ENCODE data around the gene LRP2BP. TPM values are rescaled to one million over a fixed set of nuclear protein-coding genes. Genes with fewer than 3 reads are reported as not detected.

The LRP2BP gene
- total RNA-seq, 2 donors from 2014 or later, result 0.30 to 0.42 TPM

DNA sequence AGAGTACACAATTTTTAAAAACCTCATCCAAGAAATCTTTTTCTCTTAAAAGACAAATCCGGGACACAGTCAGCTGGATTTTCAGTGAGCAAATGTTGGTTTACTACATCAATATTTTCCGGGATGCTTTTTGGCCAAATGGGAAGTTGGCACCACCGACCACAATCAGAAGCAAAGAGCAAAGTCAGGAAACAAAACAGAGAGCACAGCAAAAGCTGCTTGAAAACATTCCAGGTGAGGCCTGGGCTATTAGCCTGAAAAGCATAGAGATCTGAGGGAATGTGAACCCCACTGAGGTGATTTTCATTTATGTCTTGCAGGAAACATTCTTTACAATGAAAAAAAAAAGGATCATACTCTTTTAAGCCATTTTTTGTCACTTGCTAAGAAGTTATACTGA is 33.9 kb downstream of the LRP2BP start:
- Histone ChIP-seq H3K27me3 (no peaks in the 10 kb centered on the region), H3K36me3 (no peaks in the 10 kb centered on the region), H3K4me3 (no peak overlapping the region), H3K27ac (no peak overlapping the region), H3K4me1 (no peaks in the 10 kb centered on the region), H3K9ac (ENCODE audit: low read depth in 2 of 2, low read length in 2 of 2) (no peak overlapping the region), H3K9me3 (no peaks in the 10 kb centered on the region)
- intact Hi-C loops (cut with DNase I), result no loop called here
- TF ChIP-seq, protein P1, sequence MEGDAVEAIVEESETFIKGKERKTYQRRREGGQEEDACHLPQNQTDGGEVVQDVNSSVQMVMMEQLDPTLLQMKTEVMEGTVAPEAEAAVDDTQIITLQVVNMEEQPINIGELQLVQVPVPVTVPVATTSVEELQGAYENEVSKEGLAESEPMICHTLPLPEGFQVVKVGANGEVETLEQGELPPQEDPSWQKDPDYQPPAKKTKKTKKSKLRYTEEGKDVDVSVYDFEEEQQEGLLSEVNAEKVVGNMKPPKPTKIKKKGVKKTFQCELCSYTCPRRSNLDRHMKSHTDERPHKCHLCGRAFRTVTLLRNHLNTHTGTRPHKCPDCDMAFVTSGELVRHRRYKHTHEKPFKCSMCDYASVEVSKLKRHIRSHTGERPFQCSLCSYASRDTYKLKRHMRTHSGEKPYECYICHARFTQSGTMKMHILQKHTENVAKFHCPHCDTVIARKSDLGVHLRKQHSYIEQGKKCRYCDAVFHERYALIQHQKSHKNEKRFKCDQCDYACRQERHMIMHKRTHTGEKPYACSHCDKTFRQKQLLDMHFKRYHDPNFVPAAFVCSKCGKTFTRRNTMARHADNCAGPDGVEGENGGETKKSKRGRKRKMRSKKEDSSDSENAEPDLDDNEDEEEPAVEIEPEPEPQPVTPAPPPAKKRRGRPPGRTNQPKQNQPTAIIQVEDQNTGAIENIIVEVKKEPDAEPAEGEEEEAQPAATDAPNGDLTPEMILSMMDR (IDR thresholded peaks at IDR 0.05), result no peak
- DNase-seq, result no peak

DNA sequence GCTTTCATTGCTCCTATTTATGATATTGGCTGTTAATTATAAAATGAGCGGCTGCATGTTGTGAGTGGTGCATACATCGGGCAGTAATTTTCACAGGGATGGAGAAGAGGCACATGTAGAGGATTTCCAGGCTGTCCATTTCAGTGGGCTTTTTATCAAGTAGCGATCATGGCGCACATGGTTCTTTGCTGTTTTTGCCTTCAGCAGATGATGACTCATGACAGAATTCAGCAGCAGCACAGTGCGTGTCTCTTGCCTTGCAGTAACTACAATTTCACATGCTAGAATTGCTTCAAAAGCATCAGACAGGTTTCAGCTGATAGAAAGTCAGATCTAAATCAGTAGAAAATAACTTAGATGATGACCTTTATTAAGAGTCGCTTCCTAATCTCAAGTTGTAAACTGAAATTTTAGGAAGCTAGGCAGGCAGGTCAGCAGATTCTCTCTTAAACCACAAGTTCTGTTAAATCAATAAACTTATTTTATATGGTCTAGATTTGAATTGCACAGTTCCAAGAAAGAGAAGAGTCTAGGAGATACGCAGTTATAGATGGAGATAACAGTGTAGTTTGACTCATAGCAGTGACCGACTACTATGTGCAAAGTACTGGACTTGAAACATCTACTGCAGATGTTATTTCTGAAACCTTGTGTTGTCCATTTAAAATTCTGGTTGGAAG is 35.8 kb downstream of the LRP2BP start:
- TF ChIP-seq, protein P1 (IDR thresholded peaks at IDR 0.05), result no peak
- no peak for DNase-seq
- Histone ChIP-seq H3K36me3 (no peaks in the 10 kb centered on the region), H3K4me1 (no peaks in the 10 kb centered on the region), H3K27ac (no peak overlapping the region), H3K4me3 (no peak overlapping the region), H3K9ac (ENCODE audit: low read depth in 2 of 2, low read length in 2 of 2) (no peak overlapping the region), H3K27me3 (no peaks in the 10 kb centered on the region), H3K9me3 (no peaks in the 10 kb centered on the region)
- intact Hi-C loops (cut with DNase I), result no loop called here

DNA sequence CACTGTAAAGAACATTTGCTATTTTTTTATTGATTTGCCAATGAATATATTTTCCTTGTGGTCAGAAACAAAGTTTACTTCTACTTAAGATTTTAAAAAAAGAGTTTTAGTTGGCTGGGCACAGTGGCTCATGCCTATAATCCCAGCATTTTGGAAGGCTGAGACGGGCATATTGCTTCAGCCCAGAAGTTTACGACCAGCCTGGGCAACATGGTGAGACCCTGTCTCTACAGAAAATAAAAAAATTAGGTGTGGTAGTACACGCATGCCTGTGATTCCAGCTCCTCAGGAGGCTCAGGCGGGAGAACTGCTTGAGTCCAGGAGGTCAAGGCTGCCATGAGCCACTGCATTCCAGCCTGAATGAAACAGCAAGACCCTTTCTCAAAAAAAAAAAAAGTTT is 36.8 kb downstream of the LRP2BP start:
- no peaks in the 10 kb centered on the region for H3K27me3 ChIP-seq
- H3K4me1 ChIP-seq, result no peaks in the 10 kb centered on the region
- H3K4me3 ChIP-seq, result no peak overlapping the region
- TF ChIP-seq, protein P1 (IDR thresholded peaks at IDR 0.05), result no peak
- H3K9me3 ChIP-seq, result no peaks in the 10 kb centered on the region
- no peak for DNase-seq
- no peaks in the 10 kb centered on the region for H3K36me3 ChIP-seq
- no peak overlapping the region for H3K27ac ChIP-seq
- H3K9ac ChIP-seq (ENCODE audit: low read depth in 2 of 2, low read length in 2 of 2), result no peak overlapping the region
- intact Hi-C loops (cut with DNase I), result no loop called here

DNA sequence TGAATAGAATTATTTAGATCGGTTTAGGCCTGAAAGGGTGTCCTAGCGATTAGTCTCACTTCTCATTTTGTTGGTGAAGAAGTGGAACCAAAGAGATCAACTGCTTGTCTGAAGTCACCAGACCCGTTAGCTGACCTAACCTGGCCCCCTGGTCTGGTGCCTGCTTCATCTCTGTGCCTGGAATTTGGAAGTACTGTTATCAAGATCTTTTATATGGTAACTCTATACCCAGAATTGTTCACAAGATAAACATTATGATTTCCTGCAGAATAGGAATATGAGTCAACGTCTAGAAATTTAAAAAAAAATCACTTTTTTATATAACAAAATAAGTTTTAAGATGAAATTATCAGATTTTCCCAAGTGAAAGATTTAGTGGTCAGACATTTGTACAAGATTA is 37.2 kb downstream of the LRP2BP start:
- Histone ChIP-seq H3K9me3 (no peaks in the 10 kb centered on the region), H3K4me3 (no peak overlapping the region), H3K4me1 (no peaks in the 10 kb centered on the region), H3K27ac (no peak overlapping the region), H3K36me3 (no peaks in the 10 kb centered on the region), H3K27me3 (no peaks in the 10 kb centered on the region), H3K9ac (ENCODE audit: low read depth in 2 of 2, low read length in 2 of 2) (no peak overlapping the region)
- no peak for DNase-seq
- intact Hi-C loops (cut with DNase I), result no loop called here
- TF ChIP-seq, protein P1 (IDR thresholded peaks at IDR 0.05), result no peak

DNA sequence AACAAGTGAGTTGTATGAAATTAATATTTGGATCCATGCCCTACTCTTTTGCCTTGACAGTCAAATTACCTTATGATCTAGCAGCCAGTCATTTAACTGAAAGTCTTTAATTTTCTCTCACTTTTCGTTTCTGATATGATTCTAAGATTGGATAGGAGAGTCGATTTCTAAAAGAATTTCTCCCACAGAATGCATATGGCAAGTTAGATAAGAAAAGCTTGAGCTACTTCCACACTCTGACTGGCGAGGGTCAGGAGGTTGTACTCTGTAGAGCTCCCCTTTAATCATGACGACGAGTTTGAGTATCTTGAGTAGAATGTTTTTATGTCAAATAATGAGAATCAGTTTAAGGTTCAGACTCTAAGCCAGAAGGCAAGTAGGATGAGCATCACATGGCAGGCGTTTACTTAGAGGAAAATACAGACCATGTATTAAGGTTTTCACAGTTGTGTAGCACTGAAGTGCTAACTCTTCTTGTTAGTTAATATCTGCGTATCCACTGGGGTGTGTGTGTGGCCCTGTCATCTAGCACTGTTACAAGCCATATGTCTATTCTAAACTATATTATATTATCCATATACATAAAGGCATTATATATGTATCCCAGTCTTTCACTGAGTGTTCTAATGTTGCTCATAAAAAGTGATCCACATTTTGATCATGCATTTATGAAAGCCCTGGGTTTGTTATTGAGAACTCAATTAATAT is 37.8 kb downstream of the LRP2BP start:
- no peaks in the 10 kb centered on the region for H3K36me3 ChIP-seq
- H3K4me1 ChIP-seq, result no peaks in the 10 kb centered on the region
- intact Hi-C loops (cut with DNase I), result no loop called here
- H3K27me3 ChIP-seq, result no peaks in the 10 kb centered on the region
- H3K4me3 ChIP-seq, result no peak overlapping the region
- no peak overlapping the region for H3K9ac ChIP-seq (ENCODE audit: low read depth in 2 of 2, low read length in 2 of 2)
- H3K27ac ChIP-seq, result no peak overlapping the region
- no peak for DNase-seq
- TF ChIP-seq, protein P1 (IDR thresholded peaks at IDR 0.05), result no peak
- H3K9me3 ChIP-seq, result no peaks in the 10 kb centered on the region

Data from colonic mucosa (tissue), 4 donors.